Kidney (tissue), 14 donors: ENCODE measurements around the gene PRLR. TPM values are rescaled to one million over a fixed set of nuclear protein-coding genes. Genes with fewer than 3 reads are reported as not detected.
A peak's percentile ranks its signal among the peaks of the same experiment; 100 is the strongest.

Experiments used
- DNase-seq, 5 donors: peaks; one replicate each; pipeline ENCODE4 v3.0.0-alpha.2; 2013 to 2020
- FAIRE-seq: peaks from 2 replicates; lab custom pipeline; 2012; peaks lifted over from hg19 to GRCh38; lab: Jason Lieb, UNC
- H3K27ac ChIP-seq, 2 donors: one replicate each; pipeline ENCODE4 v1.7.0; 2013; ENCODE audit warnings: low read depth in 2 of 2, low read length in 2 of 2, inconsistent platforms in 1 of 2
- H3K27me3 ChIP-seq: one replicate; pipeline ENCODE4 v1.7.1; 2013; ENCODE audit warnings: low read length, inconsistent platforms; ENCODE audit not compliant: control insufficient read depth, insufficient read depth
- H3K36me3 ChIP-seq, 3 donors: one replicate each; pipeline versions ENCODE4 v1.7.0 to v1.7.1; 2013; ENCODE audit warnings: low read length in 3 of 3, control low read depth in 1 of 3, inconsistent platforms in 1 of 3; ENCODE audit not compliant: insufficient read depth in 3 of 3, control insufficient read depth in 2 of 3
- H3K4me1 ChIP-seq, 3 donors: one replicate each; pipeline versions ENCODE4 v1.7.0 to v1.7.1; 2013; ENCODE audit warnings: low read length in 3 of 3, inconsistent platforms in 1 of 3, low read depth in 1 of 3; ENCODE audit not compliant: control insufficient read depth in 2 of 3, insufficient read depth in 2 of 3
- H3K4me3 ChIP-seq, 3 donors: one replicate each; pipeline versions ENCODE4 v1.7.0 to v1.8.1; 2013; ENCODE audit warnings: low read length in 3 of 3, control low read depth in 1 of 3, inconsistent platforms in 1 of 3
- H3K9ac ChIP-seq, 3 donors: one replicate each; pipeline versions ENCODE4 v1.7.0 to v1.7.1; 2013; ENCODE audit warnings: low read length in 3 of 3, control low read depth in 1 of 3, inconsistent platforms in 1 of 3
- H3K9me3 ChIP-seq, 3 donors: one replicate each; pipeline versions ENCODE4 v1.7.0 to v1.7.1; 2013; ENCODE audit warnings: low read length in 3 of 3, control low read depth in 1 of 3, inconsistent platforms in 1 of 3; ENCODE audit not compliant: control insufficient read depth in 2 of 3, insufficient read depth in 1 of 3
- intact Hi-C: fragments of 100-400 bp; cut with DNase I; formaldehyde crosslinking; loops from one replicate; pipeline ENCODE4 v1.11.1; 2022
- polyA plus RNA-seq: library from polyadenylated mRNA; stranded (reverse); fragments of 350-450 nt; fragmentation: Illumina TruSeq; extraction: RNeasy Lipid Tissue Mini Kit (QIAGEN cat#74804); gene quantifications from one replicate; pipeline ENCODE4 v1.2.3, GENCODE V29; 2014; ENCODE audit warnings: low read depth, low replicate concordance; ENCODE audit not compliant: insufficient read depth
- total RNA-seq: library from RNA; stranded (reverse); fragmentation: NEBNext Ultra II Directional; extraction: Animal tissue kit (Norgen Biotek cat#: 25700); gene quantifications from one replicate; pipeline ENCODE4 v1.2.1, GENCODE V29; 2021
- TF ChIP-seq, protein P1 (sequence below): IDR thresholded peaks from 3 replicates; pipeline ENCODE4 v1.5.1; 2012; ENCODE audit warnings: mild to moderate bottlenecking, moderate library complexity, borderline replicate concordance; ENCODE audit not compliant: insufficient read depth; ENCODE audit errors: extremely low read depth
- donor health status: control.
- donor health status: control.
- donor health status: control.
- donor health status: control.
- donor health status: control.
- donor health status: DM: yes; HTN: yes; CAD: no.
- donor health status: Normal renal cell carcinoma (clear cell type).

PRLR gene
- total and polyA plus RNA-seq, 2 donors from 2014 or later, result 6.3 to 9.3 TPM

DNA sequence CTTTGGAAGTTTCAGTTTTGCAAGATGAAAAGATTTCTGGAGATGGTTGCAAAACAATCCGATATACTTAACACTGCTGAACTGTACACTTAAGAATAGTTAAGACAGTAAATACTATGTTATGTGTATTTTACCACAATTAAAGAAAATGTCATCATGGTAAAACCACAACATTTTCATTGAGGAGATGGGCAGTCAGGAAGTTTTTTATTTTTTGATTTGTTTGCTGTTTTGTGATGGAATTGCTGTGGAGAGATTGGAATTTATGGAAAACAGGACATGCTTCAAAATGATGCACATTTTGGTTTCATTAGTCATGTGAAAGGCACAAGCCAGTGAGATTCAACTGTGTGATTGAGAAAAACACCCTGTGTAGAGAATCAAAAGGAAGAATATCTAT lies 92.1 kb downstream of the PRLR start:
- intact Hi-C loops, result no loop called here
- H3K9me3 ChIP-seq, result no peaks in the 10 kb centered on the region
- no peak overlapping the region for H3K4me3 ChIP-seq
- no peak for DNase-seq
- no peak overlapping the region for H3K9ac ChIP-seq
- no peak overlapping the region for H3K27ac ChIP-seq
- peaks cover 0 to 13% (median 0%) of the 10 kb centered on the region in 3 donors for H3K4me1 ChIP-seq
- TF ChIP-seq, protein P1, sequence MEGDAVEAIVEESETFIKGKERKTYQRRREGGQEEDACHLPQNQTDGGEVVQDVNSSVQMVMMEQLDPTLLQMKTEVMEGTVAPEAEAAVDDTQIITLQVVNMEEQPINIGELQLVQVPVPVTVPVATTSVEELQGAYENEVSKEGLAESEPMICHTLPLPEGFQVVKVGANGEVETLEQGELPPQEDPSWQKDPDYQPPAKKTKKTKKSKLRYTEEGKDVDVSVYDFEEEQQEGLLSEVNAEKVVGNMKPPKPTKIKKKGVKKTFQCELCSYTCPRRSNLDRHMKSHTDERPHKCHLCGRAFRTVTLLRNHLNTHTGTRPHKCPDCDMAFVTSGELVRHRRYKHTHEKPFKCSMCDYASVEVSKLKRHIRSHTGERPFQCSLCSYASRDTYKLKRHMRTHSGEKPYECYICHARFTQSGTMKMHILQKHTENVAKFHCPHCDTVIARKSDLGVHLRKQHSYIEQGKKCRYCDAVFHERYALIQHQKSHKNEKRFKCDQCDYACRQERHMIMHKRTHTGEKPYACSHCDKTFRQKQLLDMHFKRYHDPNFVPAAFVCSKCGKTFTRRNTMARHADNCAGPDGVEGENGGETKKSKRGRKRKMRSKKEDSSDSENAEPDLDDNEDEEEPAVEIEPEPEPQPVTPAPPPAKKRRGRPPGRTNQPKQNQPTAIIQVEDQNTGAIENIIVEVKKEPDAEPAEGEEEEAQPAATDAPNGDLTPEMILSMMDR, result no peak
- H3K27me3 ChIP-seq, result no peaks in the 10 kb centered on the region
- peaks cover 0 to 4% (median 0%) of the 10 kb centered on the region in 3 donors for H3K36me3 ChIP-seq
- FAIRE-seq, result no peak

DNA sequence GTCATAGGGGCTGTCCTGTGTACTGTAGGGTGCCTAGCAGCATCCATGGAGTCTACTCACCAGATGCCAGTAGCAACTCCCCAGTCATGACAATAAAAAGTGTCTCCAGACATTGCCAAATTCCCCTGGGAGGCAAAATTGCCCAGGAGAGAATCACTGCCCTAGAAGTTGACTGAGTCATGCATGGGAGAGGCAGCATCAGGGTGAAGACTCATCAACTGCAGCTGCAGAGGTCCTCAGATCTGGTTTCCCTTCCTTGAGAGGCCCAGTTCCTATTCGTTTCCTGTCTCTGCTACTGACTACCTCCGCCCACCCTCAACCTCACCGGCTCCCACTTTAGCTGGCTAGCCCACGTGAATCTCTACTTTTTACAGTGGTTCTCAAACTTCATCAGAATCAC lies 93.9 kb downstream of the PRLR start:
- intact Hi-C loops, result no loop called here
- TF ChIP-seq, protein P1, result no peak
- H3K9me3 ChIP-seq, result no peaks in the 10 kb centered on the region
- FAIRE-seq (no peak), DNase-seq (no peak)
- H3K4me1 ChIP-seq, result peaks cover 0 to 17% (median 0%) of the 10 kb centered on the region in 3 donors
- peaks cover 0 to 4% (median 0%) of the 10 kb centered on the region in 3 donors for H3K36me3 ChIP-seq
- no peak overlapping the region for H3K4me3 ChIP-seq
- H3K27ac ChIP-seq, result no peak overlapping the region
- H3K9ac ChIP-seq, result no peak overlapping the region
- no peaks in the 10 kb centered on the region for H3K27me3 ChIP-seq

DNA sequence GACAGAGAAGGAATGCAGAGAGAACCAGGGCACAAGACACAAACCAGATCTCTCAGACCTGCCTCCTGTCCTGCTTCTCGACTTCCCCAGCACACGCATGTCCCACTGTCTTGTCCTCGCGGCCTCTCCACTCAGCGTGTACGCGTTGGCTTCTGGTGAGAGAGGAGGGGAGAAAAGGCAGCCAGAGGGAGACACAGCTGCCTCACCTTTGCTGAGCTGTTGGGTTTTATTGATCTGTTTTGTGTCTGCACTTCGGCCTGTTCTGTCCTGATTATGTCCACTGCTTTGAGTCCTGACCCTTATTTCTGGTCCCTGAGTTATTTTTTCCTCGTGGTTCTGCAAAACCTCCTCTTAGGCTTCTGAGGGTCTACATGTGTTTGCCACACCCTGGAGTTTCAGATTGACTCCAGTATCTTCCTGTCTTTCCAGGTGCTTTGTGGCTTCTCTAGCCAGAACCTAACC lies 95.0 kb downstream of the PRLR start:
- Histone ChIP-seq H3K27ac (peak overlapping the region in 1 of 2 donors; percentile 30), H3K36me3 (peaks cover 0 to 4% (median 0%) of the 10 kb centered on the region in 3 donors), H3K4me3 (no peak overlapping the region), H3K4me1 (peaks cover 0 to 18% (median 0%) of the 10 kb centered on the region in 3 donors), H3K9ac (no peak overlapping the region), H3K9me3 (no peaks in the 10 kb centered on the region), H3K27me3 (no peaks in the 10 kb centered on the region)
- DNase-seq, result no peak
- intact Hi-C loops, result no loop called here
- no peak for FAIRE-seq
- TF ChIP-seq, protein P1, result no peak
